ENCODE results near the gene OTOF. TPM values are rescaled to one million over a fixed set of nuclear protein-coding genes. Genes with fewer than 3 reads are reported as not detected.
A peak's percentile ranks its signal among the peaks of the same experiment; 100 is the strongest.

Gene OTOF
- total RNA-seq, 1 experiment from 2014 or later: 0.10 TPM

GRCh38 chr2:26455670-26456439 lies 22.1 kb downstream of the OTOF start:
- peaks cover 0 to 19% of the 10 kb centered on the region in 2 experiments; a peak in 2 of 4 replicates for H3K4me1 ChIP-seq (ENCODE audit: control insufficient read depth in 1 of 2, insufficient read depth in 2 of 2, low read length in 2 of 2)
- ATAC-seq: no peak
- no peaks in the 10 kb centered on the region for H4K20me1 ChIP-seq (ENCODE audit: insufficient read depth)
- CTCF ChIA-PET: no interaction called here
- H3K9ac ChIP-seq (ENCODE audit: low read length): no peak overlapping the region
- no peaks in the 10 kb centered on the region for H3K9me3 ChIP-seq (ENCODE audit: control insufficient read depth in 1 of 2, insufficient read depth in 1 of 2, low read depth in 1 of 2, low read length in 2 of 2)
- no peak for DNase-seq (ENCODE audit: low read depth, low spot score)
- no peaks in the 10 kb centered on the region for H3K36me3 ChIP-seq (ENCODE audit: control insufficient read depth in 1 of 2, insufficient read depth in 2 of 2, low read length in 2 of 2)
- RAD21 ChIA-PET (ENCODE audit: low non-redundant PET in 1 of 2, low total read pairs in 2 of 2, uncharacterized antibody in 2 of 2, unreplicated experiment in 2 of 2): no interaction called here
- no peak for TF ChIP-seq FOSL1 (IDR thresholded peaks at IDR 0.05; ENCODE audit: low read depth)
- no peak for TF ChIP-seq CBX3 (IDR thresholded peaks at IDR 0.05; ENCODE audit: low read depth)
- TF ChIP-seq POLR2AphosphoS5 (IDR thresholded peaks at IDR 0.05; ENCODE audit: low read depth, low read length): no peak
- H3K4me3 ChIP-seq (replicated peaks in 1 of 2; ENCODE audit: low read depth in 1 of 2, low read length in 2 of 2): no peak overlapping the region
- POLR2A ChIA-PET: no interaction called here
- BruUV-seq (replicated peaks): no TSS peak
- intact Hi-C loops (cut with micrococcal nuclease): no loop called here
- H3K9me2 ChIP-seq (ENCODE audit: insufficient read depth): no peaks in the 10 kb centered on the region
- H3K79me2 ChIP-seq (ENCODE audit: insufficient read depth, low read length): no peaks in the 10 kb centered on the region
- no peak overlapping the region for H3K27ac ChIP-seq (ENCODE audit: low read depth, low read length)
- no peak overlapping the region for H2AFZ ChIP-seq (ENCODE audit: low read depth, low read length, poor library complexity, severe bottlenecking)
- peak overlapping the region; percentile 56 for H3K4me2 ChIP-seq (ENCODE audit: low read length)
- no peaks in the 10 kb centered on the region for H3K27me3 ChIP-seq (ENCODE audit: insufficient read depth, low read length)

GRCh38 chr2:26455037-26455669 lies 22.8 kb downstream of the OTOF start:
- no peak overlapping the region for H3K9ac ChIP-seq (ENCODE audit: low read length)
- ChIA-PET POLR2A (no interaction called here), CTCF (no interaction called here), RAD21 (ENCODE audit: low non-redundant PET in 1 of 2, low total read pairs in 2 of 2, uncharacterized antibody in 2 of 2, unreplicated experiment in 2 of 2) (no interaction called here)
- H3K27ac ChIP-seq (ENCODE audit: low read depth, low read length): no peak overlapping the region
- DNase-seq (ENCODE audit: low read depth, low spot score): no peak
- BruUV-seq (replicated peaks): no TSS peak
- intact Hi-C loops (cut with micrococcal nuclease): no loop called here
- peaks cover 0 to 19% of the 10 kb centered on the region in 2 experiments; a peak in 2 of 4 replicates for H3K4me1 ChIP-seq (ENCODE audit: control insufficient read depth in 1 of 2, insufficient read depth in 2 of 2, low read length in 2 of 2)
- no peak overlapping the region for H3K4me3 ChIP-seq (replicated peaks in 1 of 2; ENCODE audit: low read depth in 1 of 2, low read length in 2 of 2)
- no peak overlapping the region for H3K4me2 ChIP-seq (ENCODE audit: low read length)
- H3K9me2 ChIP-seq (ENCODE audit: insufficient read depth): no peaks in the 10 kb centered on the region
- ATAC-seq: no peak
- H3K9me3 ChIP-seq (ENCODE audit: control insufficient read depth in 1 of 2, insufficient read depth in 1 of 2, low read depth in 1 of 2, low read length in 2 of 2): no peaks in the 10 kb centered on the region
- no peaks in the 10 kb centered on the region for H3K79me2 ChIP-seq (ENCODE audit: insufficient read depth, low read length)
- H3K27me3 ChIP-seq (ENCODE audit: insufficient read depth, low read length): no peaks in the 10 kb centered on the region
- H4K20me1 ChIP-seq (ENCODE audit: insufficient read depth): no peaks in the 10 kb centered on the region
- no peaks in the 10 kb centered on the region for H3K36me3 ChIP-seq (ENCODE audit: control insufficient read depth in 1 of 2, insufficient read depth in 2 of 2, low read length in 2 of 2)
- H2AFZ ChIP-seq (ENCODE audit: low read depth, low read length, poor library complexity, severe bottlenecking): no peak overlapping the region
- TF ChIP-seq SP1 (IDR thresholded peaks at IDR 0.05; ENCODE audit: low read depth) (no peak), FOSL1 (IDR thresholded peaks at IDR 0.05; ENCODE audit: low read depth) (no peak), ELF1 (IDR thresholded peaks at IDR 0.05; ENCODE audit: borderline replicate concordance, low read depth) (no peak)

All from HCT116 (cell line).